ENCODE measurements around the gene GABBR1.

Gene GABBR1

GRCh38 chr6:29649701-29650673, 17.0 kb upstream of the GABBR1 start:
- peak; percentile 97 for DNase-seq (ENCODE audit: extremely low spot score)
- POLR2A ChIA-PET: interaction anchor here (0.6 to 1.0 kb wide), 4 partner anchors 16 to 1314 kb away, joined by 3 read pairs; partner anchors contain the start of gene ZSCAN31
- TF ChIP-seq CTCF (IDR thresholded peaks at IDR 0.05; ENCODE audit: control extremely low read depth, extremely low read depth, low read depth, missing control alignments): peak; percentile 87
- CTCF ChIA-PET: interaction anchor here (0.7 to 9.7 kb wide), 43 partner anchors 10 to 1265 kb away, joined by 3 to 192 read pairs (median 4); partner anchors contain the start of genes GABBR1 and PPP1R11

- POLR2A ChIA-PET: interaction anchor here (0.7 kb wide), 1 partner anchor 13 kb away, joined by 4 read pairs; no protein-coding TSS in a partner anchor
- TF ChIP-seq CTCF (IDR thresholded peaks at IDR 0.05; ENCODE audit: control extremely low read depth, extremely low read depth, low read depth, missing control alignments): peak; percentile 77
- CTCF ChIA-PET: interaction anchor here (0.7 to 9.7 kb wide), 9 partner anchors 10 to 187 kb away, joined by 3 to 192 read pairs (median 8); partner anchors contain the start of gene GABBR1
- no peak for DNase-seq (ENCODE audit: extremely low spot score)
Measured at GRCh38 chr6:29647927-29648642, 15.1 kb upstream of the GABBR1 start.

GRCh38 chr6:29641430-29642148, 8.6 kb upstream of the GABBR1 start:
- no peak for DNase-seq (ENCODE audit: extremely low spot score)
- CTCF ChIA-PET: interaction anchor here (1.0 to 6.7 kb wide), 3 partner anchors 10 to 14 kb away, joined by 3 to 98 read pairs (median 4); no protein-coding TSS in a partner anchor
- no peak for TF ChIP-seq CTCF (IDR thresholded peaks at IDR 0.05; ENCODE audit: control extremely low read depth, extremely low read depth, low read depth, missing control alignments)
- POLR2A ChIA-PET: no interaction called here

- ChIA-PET CTCF (interaction anchor here (1.2 to 6.7 kb wide), 4 partner anchors 9 to 18 kb away, joined by 3 to 98 read pairs (median 4); no protein-coding TSS in a partner anchor), POLR2A (no interaction called here)
- DNase-seq (ENCODE audit: extremely low spot score): no peak
- no peak for TF ChIP-seq CTCF (IDR thresholded peaks at IDR 0.05; ENCODE audit: control extremely low read depth, extremely low read depth, low read depth, missing control alignments)
Measured at GRCh38 chr6:29637247-29637646, 4.3 kb upstream of the GABBR1 start.

GRCh38 chr6:29633534-29633905, 537 bp upstream of the GABBR1 start:
- CTCF ChIA-PET: interaction anchor here (1.0 to 2.6 kb wide), 4 partner anchors 11 to 21 kb away, joined by 3 to 17 read pairs (median 9); no protein-coding TSS in a partner anchor
- no peak for DNase-seq (ENCODE audit: extremely low spot score)
- no peak for TF ChIP-seq CTCF (IDR thresholded peaks at IDR 0.05; ENCODE audit: control extremely low read depth, extremely low read depth, low read depth, missing control alignments)
- POLR2A ChIA-PET: no interaction called here

All from GM10248 (cell line).